Stomach (tissue), 9 donors: ENCODE data around the gene TDRD12. TPM values are rescaled to one million over a fixed set of nuclear protein-coding genes. Genes with fewer than 3 reads are reported as not detected.
A peak's percentile ranks its signal among the peaks of the same experiment; 100 is the strongest.

Source experiments
- DNase-seq, 2 donors: peaks; one replicate each; pipeline versions ENCODE4 v3.0.0 to v3.0.0-alpha.2; 2013 to 2019
- H3K27ac ChIP-seq, 5 donors: fragments of 200-600 bp in 4 of 5; sonication (generic) in 4 of 5; one replicate each; pipeline ENCODE4 v1.5.1; 2013 to 2019; ENCODE audit warnings: mild to moderate bottlenecking in 1 of 5, moderate library complexity in 1 of 5
- H3K27me3 ChIP-seq, 3 donors: fragments of 200-600 bp; sonication (generic); one replicate each; pipeline ENCODE4 v1.5.1; 2017 to 2019; ENCODE audit warnings: mixed run types in 1 of 3
- H3K36me3 ChIP-seq, 4 donors: fragments of 200-600 bp; sonication (generic); 1 replicate in 3 of 4; 2 replicates in 1 of 4; pipeline ENCODE4 v1.5.1; 2016 to 2019
- H3K4me1 ChIP-seq, 4 donors: fragments of 200-600 bp; sonication (generic); one replicate each; pipeline ENCODE4 v1.5.1; 2016 to 2019
- H3K4me3 ChIP-seq, 4 donors: fragments of 200-600 bp; sonication (generic) in 3 of 4; one replicate each; pipeline ENCODE4 v1.5.1; 2016 to 2019; ENCODE audit warnings: mild to moderate bottlenecking in 1 of 4
- H3K9me3 ChIP-seq, 4 donors: fragments of 200-600 bp; sonication (generic); one replicate each; pipeline ENCODE4 v1.5.1; 2016 to 2019
- CTCF ChIP-seq, 7 experiments: fragments of 450-650 bp in 4 of 7; fragments of 200-600 bp in 3 of 7; sonication (generic) in 3 of 7; IDR thresholded peaks; one replicate each; pipeline ENCODE4 v1.5.1; 2016 to 2019; ENCODE audit warnings: antibody characterized with exemption in 7 of 7, control low read depth in 2 of 7, mild to moderate bottlenecking in 1 of 7
- EP300 ChIP-seq: sonication (generic); formaldehyde crosslinking; IDR thresholded peaks from one replicate; pipeline ENCODE4 v1.6.1; 2017; ENCODE audit warnings: antibody characterized with exemption
- POLR2A ChIP-seq, 4 donors: fragments of 450-650 bp; IDR thresholded peaks; one replicate each; pipeline ENCODE4 v1.6.1; 2016; ENCODE audit warnings: antibody characterized with exemption in 4 of 4, control low read depth in 2 of 4, mild to moderate bottlenecking in 1 of 4, moderate library complexity in 1 of 4
- POLR2AphosphoS5 ChIP-seq, 3 donors: sonication (generic); formaldehyde crosslinking; IDR thresholded peaks; one replicate each; pipeline ENCODE4 v1.6.1; 2016; ENCODE audit warnings: antibody characterized with exemption in 3 of 3
- WGBS, 5 donors: extraction: QIAGEN DNeasy Blood & Tissue Kit in 3 of 5; methylation state at CpG; one replicate each; pipeline versions ENCODE4 v1.1.5 to v1.1.7; 2013 to 2018; 5-methylcytosine and 5-hydroxymethylcytosine counted together
- intact Hi-C: fragments of 100-400 bp; cut with DNase I; formaldehyde crosslinking; loops from one replicate; pipeline ENCODE4 v1.15.1; 2023; ENCODE audit warnings: low total_unique reads
- polyA plus RNA-seq, 3 donors: library from polyadenylated mRNA; stranded (reverse); fragments of 200-250 nt; gene quantifications; one replicate each; pipeline ENCODE4 v1.2.3, GENCODE V29; 2013
- total RNA-seq, 5 donors: library from RNA; depleted of rRNA; stranded (reverse); fragments of >200 nt; gene quantifications; one replicate each; pipeline versions ENCODE4 v1.1.0 to v1.2.3, GENCODE V29; 2014 to 2016
- donor health status: healthy with polysubstance abuse.
- donor health status: Bipolar disorder and iron deficiency.
- donor health status: healthy.

Gene TDRD12
- total and polyA plus RNA-seq, 8 donors, result 0.03 to 0.73 TPM; not detected in 6

- 80 to 90% (median 86%) methylated on average over 6 of the region's 6 CpGs for WGBS, 5 donors
- no peaks in the 10 kb centered on the region for H3K27me3 ChIP-seq
Measured at GRCh38 chr19:32686847-32687475, 32.6 kb upstream of the TDRD12 start.

GRCh38 chr19:32687681-32688080, 31.9 kb upstream of the TDRD12 start:
- TF ChIP-seq POLR2A (IDR thresholded peaks at IDR 0.05) (no peak), CTCF (IDR thresholded peaks at IDR 0.05) (no peak), POLR2AphosphoS5 (IDR thresholded peaks at IDR 0.05) (no peak), EP300 (no peak)
- 74 to 87% (median 76%) methylated on average over 3 to 4 of the region's 4 CpGs for WGBS, 5 donors
- H3K27ac ChIP-seq, result no peak overlapping the region
- no peak for DNase-seq
- intact Hi-C loops, result no loop called here
- no peaks in the 10 kb centered on the region for H3K27me3 ChIP-seq
- no peak overlapping the region for H3K4me3 ChIP-seq
- H3K4me1 ChIP-seq, result peaks cover 12 to 26% (median 22%) of the 10 kb centered on the region in 4 donors
- H3K36me3 ChIP-seq, result no peaks in the 10 kb centered on the region
- H3K9me3 ChIP-seq, result no peaks in the 10 kb centered on the region

More at GRCh38 chr19:32686847-32687475, 32.6 kb upstream of the TDRD12 start:
- TF ChIP-seq CTCF (IDR thresholded peaks at IDR 0.05) (no peak), POLR2AphosphoS5 (IDR thresholded peaks at IDR 0.05) (no peak), POLR2A (IDR thresholded peaks at IDR 0.05) (no peak), EP300 (no peak)
- no peak overlapping the region for H3K4me3 ChIP-seq
- H3K27ac ChIP-seq, result no peak overlapping the region
- no peaks in the 10 kb centered on the region for H3K36me3 ChIP-seq
- DNase-seq, result no peak
- intact Hi-C loops, result no loop called here
- peaks cover 9 to 22% (median 17%) of the 10 kb centered on the region in 4 donors for H3K4me1 ChIP-seq
- no peaks in the 10 kb centered on the region for H3K9me3 ChIP-seq

- Histone ChIP-seq H3K4me3 (no peak overlapping the region), H3K27ac (no peak overlapping the region), H3K27me3 (no peaks in the 10 kb centered on the region), H3K36me3 (no peaks in the 10 kb centered on the region), H3K4me1 (peaks cover 18 to 33% (median 29%) of the 10 kb centered on the region in 4 donors), H3K9me3 (no peaks in the 10 kb centered on the region)
- TF ChIP-seq CTCF (IDR thresholded peaks at IDR 0.05) (no peak), POLR2AphosphoS5 (IDR thresholded peaks at IDR 0.05) (no peak), EP300 (no peak), POLR2A (IDR thresholded peaks at IDR 0.05) (no peak)
- 50 to 79% (median 63%) methylated on average over 1 of the region's 1 CpG for WGBS, 5 donors
- peak in 1 of 2 donors; percentile 52 for DNase-seq
- intact Hi-C loops, result no loop called here
Measured at GRCh38 chr19:32688311-32688710, 31.3 kb upstream of the TDRD12 start.

GRCh38 chr19:32691291-32691951, 28.1 kb upstream of the TDRD12 start, which contains the start of gene NUDT19:
Gene NUDT19, plus strand, starts transcription at chr19:32691821. Its CDS starts 140 bp downstream, at chr19:32691961.
- no peak for TF ChIP-seq EP300
- TF ChIP-seq CTCF (IDR thresholded peaks at IDR 0.05), result no peak
- peak in 1 of 4 donors; percentile 31 for TF ChIP-seq POLR2A (IDR thresholded peaks at IDR 0.05)
- peak; percentile 67 to 94 (median 80) for TF ChIP-seq POLR2AphosphoS5 (IDR thresholded peaks at IDR 0.05)
- Histone ChIP-seq H3K36me3 (no peaks in the 10 kb centered on the region), H3K27me3 (no peaks in the 10 kb centered on the region), H3K4me1 (peaks cover 47 to 64% (median 58%) of the 10 kb centered on the region in 4 donors), H3K27ac (peak within 1 kb of the TSS; percentile 74 to 95 (median 91)), H3K9me3 (no peaks in the 10 kb centered on the region), H3K4me3 (peak within 1 kb of the TSS; percentile 60 to 83 (median 73))
- DNase-seq, result peak; percentile 89 to 95
- intact Hi-C loops, result no loop called here
- 3 to 20% (median 5%) methylated on average over 14 to 32 of the region's 32 CpGs for WGBS, 5 donors
